OCI-LY7 (cell line): ENCODE data around the gene DNAJC6. TPM values are rescaled to one million over a fixed set of nuclear protein-coding genes. Genes with fewer than 3 reads are reported as not detected.

Source experiments
- BruUV-seq: library from RNA; stranded (reverse); fragments of 400-500 nt; replicated peaks from 2 replicates; lab custom pipeline; 2021; lab: Mats Ljungman, UMichigan
- CTCF ChIA-PET: fragments of 300-600 bp; sonication (Branson Sonifier 250); formaldehyde crosslinking; loops from one replicate; lab custom pipeline; 2022; ENCODE audit warnings: antibody characterized with exemption; ENCODE audit not compliant: unreplicated experiment; lab: Charles Lee
- POLR2A ChIA-PET: fragments of 300-600 bp; sonication (Branson Sonifier 250); formaldehyde crosslinking; loops from one replicate; lab custom pipeline; 2022; ENCODE audit warnings: antibody characterized with exemption; lab: Charles Lee
- DNase-seq: peaks from one replicate; pipeline ENCODE4 v3.0.0-alpha.2; 2015; ENCODE audit warnings: low spot score
- H2AFZ ChIP-seq: fragments of 200-600 bp; sonication (generic), shearing (Covaris generic); 2 replicates; pipeline ENCODE4 v1.6.1; 2014; ENCODE audit warnings: mild to moderate bottlenecking, antibody characterized with exemption, low read length, moderate library complexity
- H3K27ac ChIP-seq: fragments of 200-600 bp; sonication (generic); 2 replicates; pipeline ENCODE4 v1.5.1; 2014; ENCODE audit warnings: mixed run types, low read depth, mild to moderate bottlenecking, moderate library complexity, low read length, inconsistent platforms; ENCODE audit not compliant: poor library complexity, severe bottlenecking
- H3K36me3 ChIP-seq: fragments of 200-600 bp; sonication (generic); 2 replicates; pipeline ENCODE4 v1.6.1; 2014; ENCODE audit warnings: mild to moderate bottlenecking, antibody characterized with exemption, low read length, moderate library complexity, mixed read lengths; ENCODE audit not compliant: insufficient read depth
- H3K4me1 ChIP-seq: fragments of 200-600 bp; sonication (generic); 2 replicates; pipeline ENCODE4 v1.5.1; 2014; ENCODE audit warnings: mild to moderate bottlenecking, low read length; ENCODE audit not compliant: insufficient read depth, poor library complexity, severe bottlenecking
- H3K4me2 ChIP-seq: fragments of 200-600 bp; sonication (generic); 2 replicates; pipeline ENCODE4 v1.6.1; 2014; ENCODE audit warnings: mild to moderate bottlenecking, low read length
- H3K4me3 ChIP-seq: fragments of 200-600 bp; sonication (generic); 2 replicates; pipeline ENCODE4 v1.5.1; 2014; ENCODE audit warnings: mild to moderate bottlenecking, low read depth, low read length; ENCODE audit not compliant: poor library complexity, severe bottlenecking
- H3K79me2 ChIP-seq: fragments of 200-600 bp; sonication (generic); 2 replicates; pipeline ENCODE4 v1.6.1; 2016; ENCODE audit warnings: low read depth, mild to moderate bottlenecking, low read length, moderate library complexity, mixed read lengths; ENCODE audit not compliant: insufficient read depth
- H3K9me2 ChIP-seq: fragments of 200-600 bp; sonication (generic); 2 replicates; pipeline ENCODE4 v1.6.1; 2016; ENCODE audit warnings: mild to moderate bottlenecking, low read length, mixed read lengths; ENCODE audit not compliant: insufficient read depth
- H3K9me3 ChIP-seq: fragments of 200-600 bp; sonication (generic); 2 replicates; pipeline ENCODE4 v1.6.1; 2014; ENCODE audit warnings: mild to moderate bottlenecking, mixed run types, low read length, mixed read lengths
- H4K20me1 ChIP-seq: fragments of 200-600 bp; sonication (generic); 2 replicates; pipeline ENCODE4 v1.6.1; 2014; ENCODE audit warnings: mild to moderate bottlenecking, antibody characterized with exemption, low read length, moderate library complexity, mixed read lengths; ENCODE audit not compliant: insufficient read depth
- EZH2phosphoT487 ChIP-seq: fragments of 200-600 bp; sonication (generic); IDR thresholded peaks from 2 replicates; pipeline ENCODE4 v1.6.1; 2018; ENCODE audit warnings: low read depth, borderline replicate concordance, mild to moderate bottlenecking, mixed run types, antibody characterized with exemption, low read length, moderate library complexity, mixed read lengths
- intact Hi-C: fragments of 100-400 bp; cut with micrococcal nuclease; formaldehyde crosslinking; loops from one replicate; pipeline ENCODE4 v1.10.0; 2022; ENCODE audit not compliant: unreplicated experiment
- total RNA-seq, 2 experiments: library from RNA; depleted of rRNA in 1 of 2; stranded (reverse); fragments of >200 nt in 1 of 2; shearing (Covaris generic) in 1 of 2; gene quantifications; 2 replicates each; pipeline ENCODE4 v1.2.3, GENCODE V29; 2014 to 2022
- TF ChIP-seq, protein P1 (sequence below): fragments of 200-600 bp; sonication (generic); conservative IDR thresholded peaks from 2 replicates; pipeline ENCODE4 v1.5.1; 2014; ENCODE audit warnings: mild to moderate bottlenecking, antibody characterized with exemption, low read length, moderate library complexity, mixed read lengths

Gene DNAJC6
- total RNA-seq, 2 experiments from 2014 or later, result 6.6 to 10.2 TPM

DNA sequence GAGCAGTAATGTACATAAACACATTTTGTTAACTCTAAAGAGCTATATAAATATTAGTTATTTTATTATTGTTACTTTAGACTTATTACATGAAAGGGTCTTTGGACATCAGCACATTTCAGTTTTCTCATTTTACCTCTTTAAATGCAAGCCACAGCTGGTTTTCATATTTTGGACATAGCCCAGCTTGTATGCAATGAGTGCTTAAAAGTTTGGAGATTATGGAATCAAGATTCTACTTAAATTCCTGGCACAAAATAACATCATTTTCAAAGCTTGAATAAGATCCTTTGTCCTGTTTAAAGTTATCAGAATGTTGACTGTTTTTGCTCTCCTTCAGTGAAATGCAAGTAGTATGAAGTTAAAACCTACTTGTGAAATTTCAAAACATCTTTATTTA, 95.6 kb downstream of the DNAJC6 start:
- Histone ChIP-seq H3K27ac (no peak overlapping the region), H3K4me1 (no peaks in the 10 kb centered on the region), H3K4me2 (no peak overlapping the region), H3K9me2 (no peaks in the 10 kb centered on the region), H3K9me3 (no peaks in the 10 kb centered on the region), H3K36me3 (no peaks in the 10 kb centered on the region), H2AFZ (no peak overlapping the region), H4K20me1 (no peaks in the 10 kb centered on the region), H3K79me2 (no peaks in the 10 kb centered on the region), H3K4me3 (no peak overlapping the region)
- CTCF ChIA-PET, result interaction anchor here (1.0 to 1.5 kb wide), 2 partner anchors 14 to 286 kb away, joined by 3 to 4 read pairs; no protein-coding TSS in a partner anchor
- no peak for DNase-seq
- POLR2A ChIA-PET, result interaction anchor here (0.7 to 2.9 kb wide), 3 partner anchors 10 to 34 kb away, joined by 3 to 24 read pairs (median 5); partner anchors contain the start of genes LEPR and LEPROT
- no TSS peak for BruUV-seq
- TF ChIP-seq, protein P1, sequence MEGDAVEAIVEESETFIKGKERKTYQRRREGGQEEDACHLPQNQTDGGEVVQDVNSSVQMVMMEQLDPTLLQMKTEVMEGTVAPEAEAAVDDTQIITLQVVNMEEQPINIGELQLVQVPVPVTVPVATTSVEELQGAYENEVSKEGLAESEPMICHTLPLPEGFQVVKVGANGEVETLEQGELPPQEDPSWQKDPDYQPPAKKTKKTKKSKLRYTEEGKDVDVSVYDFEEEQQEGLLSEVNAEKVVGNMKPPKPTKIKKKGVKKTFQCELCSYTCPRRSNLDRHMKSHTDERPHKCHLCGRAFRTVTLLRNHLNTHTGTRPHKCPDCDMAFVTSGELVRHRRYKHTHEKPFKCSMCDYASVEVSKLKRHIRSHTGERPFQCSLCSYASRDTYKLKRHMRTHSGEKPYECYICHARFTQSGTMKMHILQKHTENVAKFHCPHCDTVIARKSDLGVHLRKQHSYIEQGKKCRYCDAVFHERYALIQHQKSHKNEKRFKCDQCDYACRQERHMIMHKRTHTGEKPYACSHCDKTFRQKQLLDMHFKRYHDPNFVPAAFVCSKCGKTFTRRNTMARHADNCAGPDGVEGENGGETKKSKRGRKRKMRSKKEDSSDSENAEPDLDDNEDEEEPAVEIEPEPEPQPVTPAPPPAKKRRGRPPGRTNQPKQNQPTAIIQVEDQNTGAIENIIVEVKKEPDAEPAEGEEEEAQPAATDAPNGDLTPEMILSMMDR, result no peak
- TF ChIP-seq EZH2phosphoT487, result no peak
- intact Hi-C loops, result no loop called here

DNA sequence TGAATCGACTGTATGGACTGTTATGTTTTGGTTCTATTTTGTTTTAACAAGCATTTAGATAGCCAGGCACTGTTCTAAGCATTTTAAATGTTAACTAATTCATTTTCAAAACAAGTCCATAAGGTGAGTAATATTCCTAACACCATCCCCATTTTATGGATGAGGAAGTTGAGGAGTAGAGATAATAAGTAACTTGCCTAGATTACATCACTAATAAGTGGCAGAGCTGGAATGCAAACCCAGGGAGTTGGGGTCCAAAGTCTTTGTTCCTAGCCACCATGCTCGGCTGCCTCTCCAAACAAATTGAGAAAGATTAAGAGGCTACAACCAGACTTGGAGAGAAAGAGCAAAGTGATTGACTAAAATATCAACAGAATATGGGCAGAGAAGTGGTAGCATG, 98.5 kb downstream of the DNAJC6 start:
- Histone ChIP-seq H3K79me2 (no peaks in the 10 kb centered on the region), H3K4me3 (no peak overlapping the region), H2AFZ (no peak overlapping the region), H3K36me3 (peaks cover 5% of the 10 kb centered on the region; the same call in 1 of the 2 replicates), H3K4me2 (no peak overlapping the region), H3K4me1 (no peaks in the 10 kb centered on the region), H3K9me2 (no peaks in the 10 kb centered on the region), H3K27ac (no peak overlapping the region), H4K20me1 (no peaks in the 10 kb centered on the region), H3K9me3 (no peaks in the 10 kb centered on the region)
- BruUV-seq, result no TSS peak
- TF ChIP-seq, protein P1, result no peak
- TF ChIP-seq EZH2phosphoT487, result no peak
- CTCF ChIA-PET, result no interaction called here
- POLR2A ChIA-PET, result no interaction called here
- DNase-seq, result no peak
- intact Hi-C loops, result no loop called here

DNA sequence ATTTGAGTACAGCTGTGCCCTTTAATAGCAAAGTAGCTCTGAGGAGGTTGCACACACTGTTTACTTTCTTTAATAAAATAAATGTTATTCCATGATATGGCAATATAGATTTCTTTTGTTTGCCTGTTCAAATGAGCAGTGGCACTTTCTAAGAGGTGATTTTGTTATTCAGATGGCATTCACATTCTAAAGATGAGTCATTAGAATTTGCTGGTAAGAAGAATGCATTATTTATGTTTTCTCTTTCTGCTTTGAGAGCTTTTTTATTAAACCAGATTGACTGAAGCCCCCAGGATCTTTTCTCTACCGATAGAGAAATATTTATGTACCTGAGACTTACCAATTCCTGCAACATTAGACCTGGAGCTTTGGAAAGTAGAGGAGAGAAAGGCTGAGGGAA, 100.0 kb downstream of the DNAJC6 start:
- no TSS peak for BruUV-seq
- CTCF ChIA-PET, result no interaction called here

More for the DNA sequence above, 100.0 kb downstream of the DNAJC6 start:
- DNase-seq, result no peak
- Histone ChIP-seq H3K4me2 (no peak overlapping the region), H3K9me3 (no peaks in the 10 kb centered on the region), H3K36me3 (peaks cover 5% of the 10 kb centered on the region; the same call in 1 of the 2 replicates), H3K9me2 (no peaks in the 10 kb centered on the region), H3K27ac (no peak overlapping the region), H2AFZ (no peak overlapping the region), H3K4me3 (no peak overlapping the region), H3K79me2 (no peaks in the 10 kb centered on the region), H3K4me1 (no peaks in the 10 kb centered on the region), H4K20me1 (no peaks in the 10 kb centered on the region)
- POLR2A ChIA-PET, result interaction anchor here (0.7 to 2.6 kb wide), 2 partner anchors 10 to 12 kb away, joined by 4 to 14 read pairs; partner anchors contain the start of genes LEPR and LEPROT
- intact Hi-C loops, result no loop called here
- TF ChIP-seq, protein P1, result no peak
- TF ChIP-seq EZH2phosphoT487, result no peak
